NB4 (cell line): ENCODE results near the gene MUC13.

Experiments used
- TF ChIP-seq, protein P1 (sequence below): IDR thresholded peaks from one replicate; pipeline ENCODE4 v1.5.1; 2012; ENCODE audit warnings: low read depth, low read length
- TF ChIP-seq, protein P2 (sequence below): IDR thresholded peaks from 2 replicates; pipeline ENCODE4 v1.6.1; 2011; ENCODE audit warnings: low read depth, low read length

DNA sequence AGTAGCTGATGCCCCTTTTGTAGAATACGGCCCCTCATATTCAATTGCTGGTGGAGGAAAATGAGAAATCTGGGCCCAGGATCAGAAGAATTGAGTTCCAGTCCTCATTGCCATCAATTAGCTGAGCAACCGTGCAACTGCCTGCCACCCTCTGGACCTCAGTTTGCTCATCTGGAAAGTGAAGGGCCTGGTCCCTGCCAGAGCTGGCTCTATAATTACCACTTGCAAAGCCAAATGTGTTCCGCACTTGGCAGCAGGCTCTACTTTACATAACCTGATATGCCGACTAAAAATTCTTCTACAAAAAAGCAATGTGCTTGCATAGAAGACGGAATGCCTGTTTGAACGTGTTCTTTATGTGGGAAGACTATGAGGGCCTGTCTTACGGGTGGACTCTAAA is 38.8 kb downstream of the MUC13 start:
- TF ChIP-seq, protein P1, sequence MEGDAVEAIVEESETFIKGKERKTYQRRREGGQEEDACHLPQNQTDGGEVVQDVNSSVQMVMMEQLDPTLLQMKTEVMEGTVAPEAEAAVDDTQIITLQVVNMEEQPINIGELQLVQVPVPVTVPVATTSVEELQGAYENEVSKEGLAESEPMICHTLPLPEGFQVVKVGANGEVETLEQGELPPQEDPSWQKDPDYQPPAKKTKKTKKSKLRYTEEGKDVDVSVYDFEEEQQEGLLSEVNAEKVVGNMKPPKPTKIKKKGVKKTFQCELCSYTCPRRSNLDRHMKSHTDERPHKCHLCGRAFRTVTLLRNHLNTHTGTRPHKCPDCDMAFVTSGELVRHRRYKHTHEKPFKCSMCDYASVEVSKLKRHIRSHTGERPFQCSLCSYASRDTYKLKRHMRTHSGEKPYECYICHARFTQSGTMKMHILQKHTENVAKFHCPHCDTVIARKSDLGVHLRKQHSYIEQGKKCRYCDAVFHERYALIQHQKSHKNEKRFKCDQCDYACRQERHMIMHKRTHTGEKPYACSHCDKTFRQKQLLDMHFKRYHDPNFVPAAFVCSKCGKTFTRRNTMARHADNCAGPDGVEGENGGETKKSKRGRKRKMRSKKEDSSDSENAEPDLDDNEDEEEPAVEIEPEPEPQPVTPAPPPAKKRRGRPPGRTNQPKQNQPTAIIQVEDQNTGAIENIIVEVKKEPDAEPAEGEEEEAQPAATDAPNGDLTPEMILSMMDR: no peak
- TF ChIP-seq, protein P2, sequence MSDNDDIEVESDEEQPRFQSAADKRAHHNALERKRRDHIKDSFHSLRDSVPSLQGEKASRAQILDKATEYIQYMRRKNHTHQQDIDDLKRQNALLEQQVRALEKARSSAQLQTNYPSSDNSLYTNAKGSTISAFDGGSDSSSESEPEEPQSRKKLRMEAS: no peak
